ENCODE results near the gene INPP5K.

Gene INPP5K

DNA sequence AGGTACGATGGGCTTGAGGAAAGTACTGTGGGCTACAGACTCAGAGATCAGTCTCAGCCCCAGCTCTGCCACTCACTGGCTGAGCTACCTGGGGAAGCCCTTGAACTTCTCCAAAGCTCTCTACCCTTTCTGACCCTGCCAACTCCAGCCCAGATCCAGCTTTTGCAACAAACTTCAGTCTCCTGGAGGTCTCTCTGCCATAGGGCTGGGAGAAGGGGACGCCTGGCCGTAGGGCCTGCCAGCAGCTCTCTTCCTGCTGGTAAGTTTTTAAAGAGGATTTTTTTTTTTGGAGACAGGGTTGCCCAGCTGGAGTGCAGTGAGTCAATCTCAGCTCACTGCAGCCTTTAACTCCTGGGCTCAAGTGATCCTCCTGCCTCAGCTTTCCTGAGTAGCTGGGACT is 11.5 kb downstream of the INPP5K start:
- no peak for DNase-seq

DNA sequence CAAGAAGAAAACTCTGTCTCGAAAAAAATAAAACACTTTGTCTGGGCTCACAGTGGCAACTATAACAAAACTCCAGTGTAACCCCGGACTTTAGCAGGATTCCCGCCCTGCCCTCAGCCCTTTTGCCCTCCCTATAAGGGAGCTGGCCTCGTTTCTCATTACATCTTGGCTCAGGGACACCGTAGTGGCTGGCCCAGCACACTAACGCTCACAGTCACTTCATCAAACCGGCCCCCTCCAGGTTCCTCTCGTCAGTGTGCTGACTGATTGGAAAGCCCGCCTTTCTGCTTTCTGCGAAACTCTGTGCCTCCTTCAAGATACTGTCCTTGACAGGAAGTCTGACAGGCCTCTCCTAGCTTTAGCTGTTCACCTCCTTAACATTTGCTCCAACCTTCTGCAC is 12.7 kb downstream of the INPP5K start:
- DNase-seq, result no peak

DNA sequence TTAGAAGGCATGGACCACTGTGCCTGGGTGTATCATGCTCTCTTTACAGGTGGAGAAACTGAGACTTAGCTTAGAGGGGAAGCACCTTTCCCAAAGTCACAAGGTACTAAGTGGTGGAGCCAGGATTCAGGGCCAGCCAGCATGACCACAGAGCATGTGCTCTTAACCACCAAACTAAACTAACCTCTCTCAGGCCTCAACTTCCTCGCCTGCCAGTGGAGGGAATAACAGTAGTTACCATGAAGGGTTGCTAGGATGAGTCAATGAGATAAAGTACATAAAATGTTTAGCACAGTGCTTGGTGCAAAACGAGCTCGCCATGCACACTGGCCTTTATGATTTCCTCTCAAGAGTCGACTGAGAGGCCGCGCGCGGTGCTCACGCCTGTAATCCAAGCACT is 17.5 kb downstream of the INPP5K start:
- DNase-seq, result peak; percentile 22

DNA sequence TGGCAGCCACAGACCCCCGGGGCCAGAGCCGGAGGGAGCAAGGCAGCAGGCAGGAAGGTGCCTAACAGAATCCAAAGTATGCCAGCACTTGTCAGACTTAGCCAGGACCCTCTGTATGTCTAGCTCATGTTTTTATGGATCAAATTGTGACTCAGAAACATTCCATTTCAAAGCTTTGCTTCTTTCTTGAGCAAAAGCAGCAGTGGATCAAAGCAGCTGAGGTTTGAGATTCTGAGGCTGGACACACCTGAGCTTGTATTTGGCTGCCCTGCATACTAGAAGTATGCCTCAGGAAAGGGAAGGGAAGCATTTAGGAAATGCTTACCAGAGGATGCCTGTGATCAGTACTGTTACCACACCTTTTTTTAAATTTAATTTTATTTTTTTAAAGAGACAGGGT is 18.2 kb downstream of the INPP5K start:
- no peak for DNase-seq

DNA sequence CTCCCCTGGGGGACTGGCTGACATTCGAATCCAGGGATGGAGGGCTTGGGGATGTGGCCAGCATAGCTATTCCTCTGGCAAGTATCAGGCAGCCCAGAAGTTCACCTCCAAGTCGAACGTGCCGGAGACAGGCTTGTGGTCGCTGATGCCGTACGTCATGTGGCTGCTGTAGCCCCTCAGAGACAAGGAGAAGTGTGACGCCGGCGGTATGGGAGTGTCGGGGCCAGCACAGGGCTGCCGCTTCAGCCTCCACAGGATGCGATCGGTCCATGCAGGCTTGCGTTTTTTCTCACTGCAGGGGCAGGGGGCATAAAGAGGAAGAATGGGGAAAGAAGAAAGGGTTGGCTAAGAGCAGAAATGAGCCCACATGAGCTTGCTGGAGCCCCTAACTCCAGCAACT is 18.6 kb downstream of the INPP5K start:
- no peak for DNase-seq

DNA sequence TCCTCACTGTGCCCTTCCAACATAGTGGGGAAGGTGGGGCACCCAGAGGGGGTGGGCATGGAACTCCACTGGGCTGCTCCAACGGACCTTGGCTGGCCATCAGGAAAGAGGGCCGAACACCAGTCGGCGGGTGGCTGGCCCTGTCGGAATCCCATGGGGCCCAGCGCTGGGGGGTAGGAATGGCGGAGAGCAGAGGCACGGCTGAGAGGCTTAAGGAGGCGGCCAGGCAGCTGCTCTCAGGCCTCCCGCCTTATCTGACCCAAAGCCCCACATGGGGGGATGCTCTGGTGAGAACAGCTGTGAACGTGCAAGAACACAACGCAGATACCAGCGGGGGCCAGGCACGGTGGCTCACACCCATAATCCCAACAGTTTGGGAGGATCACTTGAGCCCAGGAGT is 19.5 kb downstream of the INPP5K start:
- no peak for DNase-seq

DNA sequence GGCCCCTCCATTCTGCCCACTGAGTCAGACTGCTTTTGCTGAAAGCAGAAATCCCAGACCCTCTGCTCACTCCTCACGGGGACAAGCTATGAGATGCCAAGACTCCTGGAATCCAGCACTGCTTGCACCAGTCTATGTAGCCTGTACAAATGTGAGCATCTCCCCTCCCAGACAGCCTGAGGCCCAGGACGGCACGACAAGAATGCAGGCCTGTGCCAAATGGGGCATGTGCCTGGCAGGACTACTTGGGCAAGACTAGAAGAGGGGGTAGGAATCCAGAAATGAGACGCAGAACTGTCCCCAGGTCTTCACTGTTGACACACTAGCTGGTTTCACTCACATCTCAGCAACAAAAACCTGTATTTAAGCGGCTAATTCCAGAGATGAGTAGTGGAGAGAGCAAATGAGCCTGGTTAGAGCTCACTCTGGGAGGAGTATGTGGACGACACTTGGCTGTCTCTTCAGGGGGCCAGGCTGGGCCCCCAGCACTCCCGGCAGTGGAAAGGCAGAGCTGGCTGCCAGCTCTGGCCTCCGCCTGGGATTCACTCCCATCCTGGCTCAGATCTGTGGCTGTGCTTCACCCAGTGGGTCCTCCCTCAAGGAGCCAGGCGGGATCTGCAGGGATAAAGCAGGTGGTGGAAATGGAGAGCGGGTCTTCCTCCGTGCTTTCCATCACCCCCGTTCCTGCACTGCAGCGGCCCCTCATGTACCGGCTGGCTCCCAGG is 21.0 kb downstream of the INPP5K start:
- DNase-seq, result no peak

DNA sequence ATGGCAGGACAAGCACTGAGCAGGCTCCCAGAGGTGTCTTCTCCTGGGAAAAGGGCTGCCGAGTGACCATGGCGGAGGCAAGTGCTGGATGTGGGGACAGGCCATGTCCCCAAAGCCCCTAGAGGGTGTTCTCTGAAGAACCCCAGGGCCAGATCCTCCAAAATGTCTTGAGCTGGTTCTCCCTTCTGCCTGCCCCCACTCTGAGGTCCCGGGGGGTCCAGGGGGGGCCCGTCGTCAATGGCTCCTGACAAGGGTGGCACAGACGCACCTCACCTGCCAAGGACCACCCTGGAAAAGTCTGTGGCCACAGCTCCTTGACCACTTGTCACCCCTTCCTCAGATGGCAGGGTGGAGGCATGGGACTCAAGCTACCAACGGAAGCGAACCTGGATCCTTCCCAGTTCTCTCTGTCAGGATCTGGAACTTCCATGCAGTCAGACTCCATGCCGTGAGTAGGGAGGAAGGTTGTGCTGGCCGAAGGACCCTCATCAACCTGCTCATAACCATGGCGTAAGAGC is 21.6 kb downstream of the INPP5K start:
- no peak for DNase-seq

DNA sequence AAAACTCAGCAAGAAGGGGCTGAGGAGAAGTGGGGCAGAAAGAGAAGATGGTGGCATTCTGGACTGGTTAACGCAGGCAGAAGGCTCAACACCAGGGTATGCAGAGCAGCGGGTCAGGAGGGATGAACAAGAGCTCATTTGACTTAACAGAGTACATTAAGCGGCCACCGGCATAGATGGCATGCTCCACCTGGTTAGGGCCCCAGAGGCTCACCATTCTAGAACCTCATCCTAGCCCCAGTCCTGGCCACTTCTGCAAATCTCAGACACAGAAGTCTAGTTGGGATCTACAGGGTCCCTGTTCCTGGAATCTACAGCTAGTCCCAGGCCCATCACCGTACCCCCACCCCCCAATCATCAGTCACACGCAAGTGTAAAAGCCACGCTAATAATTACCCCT is 22.2 kb downstream of the INPP5K start:
- DNase-seq, result no peak

DNA sequence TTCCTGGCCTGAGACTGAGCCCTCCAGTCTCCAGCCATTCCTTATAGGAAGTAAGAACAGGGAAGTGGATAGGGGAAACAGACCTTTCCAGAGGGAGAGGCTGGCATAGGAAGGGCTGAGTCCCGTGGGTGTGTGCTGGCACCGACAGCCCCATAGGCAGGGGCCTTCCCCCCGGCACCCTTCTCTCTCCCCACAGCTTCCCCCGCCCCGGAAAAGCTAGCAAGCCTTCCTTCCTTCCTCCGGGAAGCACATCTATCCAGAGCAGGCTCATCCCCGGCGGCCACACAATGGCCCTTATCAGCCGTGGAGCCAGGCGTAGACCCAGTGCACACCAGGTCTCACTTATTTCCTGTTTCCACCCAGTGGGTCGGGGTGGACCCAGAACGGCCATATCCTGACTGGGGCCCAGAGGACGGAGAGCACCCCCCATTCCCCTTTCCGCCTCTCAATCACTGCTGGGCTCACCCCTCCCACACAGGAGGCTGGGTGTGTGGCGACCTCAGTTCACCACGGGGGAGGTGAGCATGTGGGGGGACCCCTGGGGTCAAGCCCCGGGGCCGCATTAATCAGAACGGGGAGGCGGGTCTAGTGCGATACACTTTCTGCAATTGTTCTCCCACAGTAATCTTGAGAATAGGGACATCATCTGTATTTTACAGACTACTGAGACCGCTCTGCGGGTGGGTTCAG is 23.0 kb downstream of the INPP5K start:
- DNase-seq, result no peak

DNA sequence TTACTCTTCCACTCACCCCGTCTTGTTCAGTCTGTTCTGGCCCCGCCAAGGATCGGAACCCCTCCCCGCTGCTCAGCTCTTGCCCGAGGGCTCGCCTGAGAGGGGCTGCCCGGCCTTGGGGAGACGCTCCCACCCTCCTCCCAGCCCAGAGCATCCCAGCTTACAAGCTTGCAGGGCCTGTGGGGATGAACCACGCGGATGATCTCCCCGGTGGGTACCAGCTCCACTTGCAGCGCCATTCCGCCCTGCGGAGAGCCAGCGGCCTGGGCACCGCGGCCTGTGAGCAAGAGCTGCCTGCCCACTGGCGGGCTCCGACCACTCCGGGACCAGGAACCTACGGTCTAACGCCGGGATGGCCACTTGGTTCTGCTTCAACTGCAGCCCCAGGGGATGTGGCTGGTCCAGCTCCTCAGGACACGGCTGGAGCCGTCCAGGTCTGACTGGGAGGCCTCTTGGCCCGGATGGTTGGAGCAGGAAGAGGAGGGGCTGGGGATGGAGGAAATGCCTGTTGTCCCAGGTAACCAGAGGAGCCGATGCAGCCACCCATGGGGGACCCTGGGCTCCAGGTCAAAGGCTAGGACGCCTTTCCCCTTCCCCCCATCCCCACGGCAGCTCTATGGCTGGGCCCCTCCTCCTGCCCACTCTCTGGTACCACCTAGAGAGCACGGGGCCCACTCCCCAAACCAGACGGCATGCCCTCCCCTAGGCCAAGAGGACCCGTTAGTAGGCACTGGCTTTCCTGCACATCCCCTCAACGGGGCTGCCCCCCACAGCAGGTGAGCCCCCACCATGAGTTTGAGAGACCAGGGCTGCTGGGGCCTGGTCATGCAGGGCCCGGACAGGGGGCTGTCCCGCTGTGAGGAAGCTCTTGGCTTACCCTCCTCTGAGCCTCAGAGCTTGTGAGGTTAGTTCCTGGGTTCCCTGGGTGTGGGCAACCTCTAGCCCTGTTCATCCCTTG is 23.9 kb downstream of the INPP5K start, which contains the start of gene MYO1C:
Gene MYO1C, minus strand, starts transcription at position 438 of the 958 bp plus-strand sequence. Its CDS starts 199 bp downstream, at position 239.
- no peak for DNase-seq

DNA sequence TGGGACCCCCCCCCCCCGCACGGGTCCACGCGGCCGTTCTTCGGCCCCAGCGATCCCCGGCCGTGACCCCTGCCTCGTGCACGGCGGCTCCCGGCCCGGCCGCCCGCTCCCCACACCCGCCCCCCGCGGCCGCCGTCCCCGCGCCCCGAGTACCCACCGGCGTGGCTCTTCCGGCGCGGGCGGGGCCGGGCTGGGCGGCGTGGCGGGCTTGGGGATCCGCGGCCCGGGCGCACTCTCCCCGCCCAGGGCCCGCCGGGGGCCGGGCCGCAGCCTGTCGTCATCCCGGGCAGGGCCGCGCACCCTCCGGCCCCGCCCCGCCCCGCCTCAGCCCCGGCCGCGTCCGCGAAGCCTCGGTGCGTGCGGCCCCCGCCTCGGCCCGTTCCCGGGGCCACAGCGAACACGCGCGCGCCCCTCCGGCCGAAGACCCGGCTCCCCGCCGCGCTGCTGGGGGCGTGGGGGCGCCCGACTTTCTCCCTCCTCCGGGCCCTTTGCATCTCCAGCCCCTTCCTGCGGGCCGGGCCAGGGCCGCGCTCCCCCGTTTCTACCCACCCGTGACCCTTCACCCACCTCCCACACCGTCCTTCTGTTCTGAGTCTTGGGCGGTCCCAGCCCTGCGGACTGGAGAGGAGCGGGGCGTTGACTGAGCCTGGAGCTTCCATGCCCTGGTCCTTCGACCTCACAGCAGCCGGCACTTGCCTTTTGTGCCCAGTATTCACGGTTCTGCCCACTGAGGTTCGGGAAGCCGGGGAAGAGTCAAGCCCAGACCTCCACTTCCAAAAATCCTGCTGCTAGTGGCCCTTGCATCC is 24.8 kb downstream of the INPP5K start:
- DNase-seq, result peak; percentile 52

DNA sequence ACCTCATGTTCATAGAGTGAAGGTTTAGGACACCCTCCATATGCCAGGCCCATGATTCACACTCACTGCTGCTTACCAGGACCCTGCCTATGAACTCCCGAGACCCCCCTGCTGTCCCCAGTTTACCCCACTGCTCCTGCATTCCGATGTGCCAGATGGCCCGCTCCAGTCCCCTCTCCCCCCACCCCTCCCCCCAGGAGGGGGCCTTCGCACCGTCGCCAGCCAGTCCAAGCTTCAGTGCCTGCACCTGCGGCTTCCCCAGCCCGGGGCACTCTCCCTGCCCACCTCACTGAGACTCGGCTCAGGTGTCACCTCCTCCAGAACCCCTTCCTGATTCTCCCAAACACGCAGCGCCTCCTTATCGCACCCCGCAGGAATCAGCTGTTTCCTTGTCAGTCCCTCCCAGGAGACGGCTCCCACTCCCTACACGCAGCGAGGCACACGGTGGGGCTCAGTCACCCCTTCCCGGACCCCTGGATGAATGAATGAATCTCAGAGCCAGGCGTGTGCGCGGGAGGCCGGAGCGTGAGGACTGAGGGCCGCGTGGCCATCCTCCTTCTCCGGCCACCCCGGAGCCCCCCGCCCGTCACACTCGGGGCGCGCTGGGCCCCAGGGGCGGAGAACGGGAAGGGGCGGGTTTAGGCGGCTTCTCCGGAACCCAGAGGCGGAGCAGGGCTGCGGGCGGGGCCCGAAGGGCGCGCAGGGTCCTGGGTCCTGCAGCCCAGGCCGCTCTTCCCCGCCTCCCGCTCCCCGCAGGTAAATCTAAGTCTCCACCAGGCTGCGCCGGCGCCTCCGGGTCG is 25.6 kb downstream of the INPP5K start:
- peak; percentile 33 for DNase-seq

DNA sequence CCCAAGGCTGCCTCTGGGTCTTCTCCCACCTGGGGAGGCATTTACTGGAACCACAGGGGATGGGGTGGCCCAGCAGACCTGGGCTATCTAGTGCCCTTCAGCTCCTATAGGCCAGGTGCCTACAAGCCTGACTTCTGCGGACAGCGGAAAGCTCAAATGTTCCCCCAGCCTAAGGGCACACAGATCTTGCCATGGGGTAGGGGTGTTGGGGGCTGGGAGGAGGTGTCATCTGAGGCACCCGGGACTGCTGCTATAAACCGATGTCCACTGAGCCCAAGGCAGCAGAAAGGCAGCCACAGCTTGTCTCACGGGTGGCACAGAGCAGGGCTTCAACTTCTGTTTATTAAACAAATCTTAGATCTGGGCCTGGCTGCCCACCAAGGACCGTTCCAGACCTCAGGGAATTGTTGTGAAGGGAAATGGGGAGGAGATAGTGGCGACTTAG is 27.6 kb downstream of the INPP5K start:
- no peak for DNase-seq

DNA sequence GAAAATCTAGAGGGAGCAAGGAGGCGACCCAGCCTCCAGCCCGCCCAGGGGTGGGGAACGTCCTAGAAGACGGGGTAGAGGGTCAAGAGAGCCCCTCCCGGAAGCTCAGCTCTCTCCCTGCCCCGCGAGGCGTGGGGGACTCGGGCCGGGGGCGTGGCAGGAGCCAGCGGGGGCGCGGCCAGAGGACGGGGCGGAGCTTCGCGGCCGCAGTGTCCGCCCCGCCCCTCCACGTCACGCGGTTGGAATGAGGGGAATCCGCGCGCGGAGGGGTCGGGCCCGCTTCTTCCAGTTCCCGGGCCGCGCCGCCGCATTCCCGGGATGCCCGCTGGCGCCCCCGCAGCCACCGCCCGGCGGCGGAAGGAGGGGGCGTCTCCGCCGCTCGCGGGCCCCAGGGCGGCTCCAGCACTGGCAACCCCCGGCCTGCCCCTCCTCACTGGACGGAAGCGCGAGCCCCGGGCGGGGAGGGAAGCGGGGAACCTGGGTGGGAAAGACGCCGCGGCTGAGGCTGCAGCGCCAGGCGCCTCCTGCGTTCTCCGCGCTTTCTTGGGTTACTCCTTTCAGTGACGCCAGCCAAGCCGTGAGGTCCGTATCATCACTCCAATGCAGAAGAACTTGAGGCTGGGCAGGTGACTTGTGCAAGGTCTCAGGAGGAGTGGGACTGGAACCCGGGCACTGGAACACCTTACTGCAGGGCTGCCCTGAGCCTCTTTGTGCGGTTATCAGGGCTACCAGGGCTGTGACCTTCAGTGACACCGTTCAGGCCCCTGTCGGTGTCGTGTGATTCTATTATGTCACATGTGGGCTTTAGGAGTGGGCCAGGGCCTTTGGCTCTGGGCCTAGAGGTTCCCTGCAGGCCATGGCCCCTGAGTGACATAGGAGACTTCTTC is 28.2 kb downstream of the INPP5K start:
- peak; percentile 85 for DNase-seq

DNA sequence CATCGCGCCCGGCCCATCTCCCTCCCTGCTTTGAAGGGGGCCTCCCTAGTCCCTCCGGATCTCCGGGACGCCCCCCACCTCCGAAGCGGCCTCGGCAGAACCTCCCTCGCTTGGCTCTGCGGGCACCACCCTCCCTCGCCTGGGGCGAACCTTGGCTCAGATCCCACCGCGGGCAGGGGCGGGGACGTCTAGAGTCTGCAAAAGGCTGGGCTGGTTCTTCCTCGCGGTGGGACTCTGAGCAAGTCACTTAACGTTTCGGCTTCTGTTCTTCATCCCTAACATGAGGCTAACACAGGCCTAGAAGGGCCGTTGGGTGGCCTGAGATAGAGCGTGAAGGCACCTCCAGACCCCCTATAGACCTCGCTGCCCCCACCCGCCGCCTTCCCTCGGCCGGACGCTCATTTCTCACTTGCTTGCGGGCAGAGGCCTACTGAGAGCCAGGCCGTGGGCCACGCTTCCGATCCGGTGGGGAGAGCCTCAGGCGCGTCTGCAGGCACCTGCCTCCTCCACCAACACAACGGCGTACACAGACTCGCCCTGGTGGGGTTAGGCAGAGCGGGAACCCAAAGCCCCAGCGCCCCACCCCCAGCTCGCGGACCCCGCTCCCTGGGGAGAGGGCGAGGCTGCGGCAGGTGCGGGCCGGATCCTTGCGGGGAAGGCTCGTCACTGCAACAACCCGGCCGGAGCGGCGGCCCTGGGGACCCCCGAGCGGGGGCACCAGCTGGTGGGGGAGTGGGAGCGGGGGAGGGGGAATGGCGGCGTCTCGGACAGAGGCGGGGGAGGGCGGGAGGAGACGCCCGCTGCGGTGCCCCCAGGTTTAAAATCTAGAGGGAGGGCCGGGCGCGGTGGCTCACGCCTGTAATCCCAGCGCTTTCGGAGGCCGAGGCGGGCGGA is 29.4 kb downstream of the INPP5K start:
- no peak for DNase-seq

DNA sequence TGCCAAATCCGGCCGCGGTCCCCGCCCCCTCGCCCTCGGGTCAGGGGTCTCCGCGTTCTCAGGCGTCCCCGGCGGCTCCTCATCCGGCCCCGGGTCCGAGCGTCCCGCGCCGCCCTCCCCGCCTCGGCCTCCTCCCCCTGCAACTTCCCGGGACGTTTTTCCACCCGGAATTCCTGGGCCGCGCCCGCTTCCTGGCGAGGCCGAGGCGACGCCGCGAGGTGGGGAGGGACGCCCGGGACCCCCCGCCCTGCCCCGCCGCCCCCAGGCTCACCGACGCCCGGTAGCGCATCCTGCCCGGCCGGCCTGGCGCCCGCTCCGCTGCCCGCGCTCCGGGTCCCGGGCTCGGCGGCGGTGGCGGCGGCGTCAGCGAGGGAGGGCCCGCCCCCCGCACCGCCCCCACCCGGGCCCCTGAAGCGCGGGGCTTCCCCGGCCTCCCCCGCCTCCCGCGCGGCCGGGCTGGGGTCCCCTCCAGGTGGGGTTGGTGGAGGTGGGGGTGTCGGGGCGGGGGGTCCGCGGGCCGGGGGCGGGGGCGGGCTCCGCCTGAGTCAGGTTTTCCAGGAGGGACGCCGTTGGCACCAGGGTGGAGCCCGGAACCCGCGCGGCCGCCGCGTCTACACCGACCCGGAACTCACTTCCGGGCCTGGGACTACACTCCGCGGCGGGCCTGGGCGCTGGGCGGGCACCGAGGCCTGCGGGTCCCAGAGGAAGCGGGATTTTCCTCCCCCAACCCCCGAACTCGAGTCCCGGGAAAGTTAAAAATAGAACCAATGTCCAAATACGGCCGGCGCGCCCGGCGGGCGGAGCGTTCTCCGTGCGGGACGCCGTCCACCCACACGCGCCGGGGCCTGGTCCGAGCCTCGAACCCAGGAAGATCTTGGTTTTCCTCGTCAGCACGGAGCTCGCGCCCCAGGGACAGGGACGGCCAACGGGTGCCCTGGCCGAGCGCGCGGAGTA is 30.7 kb downstream of the INPP5K start:
- DNase-seq, result peak; percentile 61

Measured in HCEC 1CT (cell line).